Cardiac muscle cell (in vitro differentiated cells and primary cell): ENCODE data around the gene IL17RB. TPM values are rescaled to one million over a fixed set of nuclear protein-coding genes. Genes with fewer than 3 reads are reported as not detected.

ENCODE experiments used
- DNase-seq, 2 donors: peaks; one replicate each; pipeline versions ENCODE4 v3.0.0 to v3.0.0-alpha.2; 2010 to 2017; ENCODE audit warnings: low read depth in 1 of 2, low spot score in 1 of 2
- H3K27ac ChIP-seq: fragments of 200-600 bp; sonication (generic); 2 replicates; pipeline ENCODE4 v1.5.1; 2016
- H3K27me3 ChIP-seq: fragments of 200-600 bp; sonication (generic); 2 replicates; pipeline ENCODE4 v1.6.0; 2016; ENCODE audit warnings: control low read depth
- H3K36me3 ChIP-seq: fragments of 200-600 bp; sonication (generic); 2 replicates; pipeline ENCODE4 v1.5.1; 2016; ENCODE audit warnings: control low read depth
- H3K4me1 ChIP-seq: fragments of 200-600 bp; sonication (generic); 2 replicates; pipeline ENCODE4 v1.8.1; 2017; ENCODE audit warnings: low read depth, mild to moderate bottlenecking, mixed run types
- H3K4me3 ChIP-seq: fragments of 200-600 bp; sonication (generic); 2 replicates; pipeline ENCODE4 v1.5.1; 2016; ENCODE audit warnings: mild to moderate bottlenecking
- H3K9me3 ChIP-seq: fragments of 200-600 bp; sonication (generic); 2 replicates; pipeline ENCODE4 v1.5.1; 2017; ENCODE audit warnings: low read depth, mild to moderate bottlenecking, control low read depth
- CTCF ChIP-seq: IDR thresholded peaks from 2 replicates; pipeline ENCODE4 v1.5.1; 2012; ENCODE audit warnings: low read depth, mild to moderate bottlenecking, low read length
- polyA plus RNA-seq: library from polyadenylated mRNA; unstranded; fragments of >200 nt; fragmentation: Nextera tagmentation; extraction: Ambion mirVana; gene quantifications from 2 replicates; pipeline ENCODE4 v1.2.1, GENCODE V29; 2016
- total RNA-seq: library from RNA; depleted of rRNA; stranded (reverse); fragments of >200 nt; gene quantifications from 2 replicates; pipeline ENCODE4 v1.2.3, GENCODE V29; 2016

The IL17RB gene
- total and polyA plus RNA-seq, 2 experiments from 2014 or later = 11.5 to 13.1 TPM

DNA sequence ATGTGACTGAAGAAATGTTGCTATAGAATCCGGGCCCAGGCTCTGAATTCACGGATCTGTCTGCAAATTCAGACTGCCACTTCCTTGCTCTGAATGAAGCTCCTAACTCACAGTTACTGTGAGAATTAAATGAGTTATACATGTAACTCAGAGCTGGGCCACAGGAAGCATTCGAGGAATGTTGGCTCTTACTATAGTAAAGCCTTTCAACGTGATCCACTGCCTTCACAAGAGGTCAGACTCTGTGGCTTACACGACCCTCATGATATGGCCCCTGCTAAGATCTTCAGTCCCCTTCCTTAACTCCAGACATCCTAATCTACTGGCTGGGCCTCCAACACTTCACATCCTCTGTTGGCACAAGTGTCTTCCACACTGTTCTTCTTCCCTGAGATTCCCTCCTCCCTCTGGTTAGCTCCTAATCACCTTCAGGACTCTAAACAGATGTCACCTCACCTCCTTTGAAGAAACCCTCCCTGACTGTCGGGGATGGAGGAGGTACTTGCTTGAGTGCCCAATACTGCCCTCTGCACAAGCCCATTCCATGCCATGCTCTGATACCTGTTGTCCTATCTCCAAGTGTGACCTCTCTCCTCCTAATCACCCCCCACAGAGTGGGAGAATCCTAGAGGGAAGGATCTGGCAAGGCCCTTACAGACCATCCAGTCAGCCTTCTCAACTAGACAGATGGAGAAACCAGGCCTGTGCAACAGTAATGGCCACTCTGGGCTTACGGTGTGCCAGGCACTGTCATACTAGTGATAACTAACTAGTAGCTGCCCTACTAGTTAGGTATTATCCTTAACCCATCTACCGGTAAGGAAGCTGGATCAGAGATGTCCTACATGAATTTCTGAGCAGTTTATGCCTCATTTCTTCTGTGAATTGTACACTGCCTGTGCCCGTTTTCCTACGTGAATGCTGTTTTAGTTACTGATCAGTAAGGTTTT lies 34.3 kb downstream of the IL17RB start:
- Histone ChIP-seq H3K27ac (peak overlapping the region; percentile 86), H3K4me1 (peaks cover 12% of the 10 kb centered on the region), H3K27me3 (no peaks in the 10 kb centered on the region), H3K9me3 (no peaks in the 10 kb centered on the region), H3K36me3 (peaks cover 56% of the 10 kb centered on the region), H3K4me3 (peak overlapping the region; percentile 49)
- TF ChIP-seq CTCF = no peak
- DNase-seq = peak; percentile 45 to 58

DNA sequence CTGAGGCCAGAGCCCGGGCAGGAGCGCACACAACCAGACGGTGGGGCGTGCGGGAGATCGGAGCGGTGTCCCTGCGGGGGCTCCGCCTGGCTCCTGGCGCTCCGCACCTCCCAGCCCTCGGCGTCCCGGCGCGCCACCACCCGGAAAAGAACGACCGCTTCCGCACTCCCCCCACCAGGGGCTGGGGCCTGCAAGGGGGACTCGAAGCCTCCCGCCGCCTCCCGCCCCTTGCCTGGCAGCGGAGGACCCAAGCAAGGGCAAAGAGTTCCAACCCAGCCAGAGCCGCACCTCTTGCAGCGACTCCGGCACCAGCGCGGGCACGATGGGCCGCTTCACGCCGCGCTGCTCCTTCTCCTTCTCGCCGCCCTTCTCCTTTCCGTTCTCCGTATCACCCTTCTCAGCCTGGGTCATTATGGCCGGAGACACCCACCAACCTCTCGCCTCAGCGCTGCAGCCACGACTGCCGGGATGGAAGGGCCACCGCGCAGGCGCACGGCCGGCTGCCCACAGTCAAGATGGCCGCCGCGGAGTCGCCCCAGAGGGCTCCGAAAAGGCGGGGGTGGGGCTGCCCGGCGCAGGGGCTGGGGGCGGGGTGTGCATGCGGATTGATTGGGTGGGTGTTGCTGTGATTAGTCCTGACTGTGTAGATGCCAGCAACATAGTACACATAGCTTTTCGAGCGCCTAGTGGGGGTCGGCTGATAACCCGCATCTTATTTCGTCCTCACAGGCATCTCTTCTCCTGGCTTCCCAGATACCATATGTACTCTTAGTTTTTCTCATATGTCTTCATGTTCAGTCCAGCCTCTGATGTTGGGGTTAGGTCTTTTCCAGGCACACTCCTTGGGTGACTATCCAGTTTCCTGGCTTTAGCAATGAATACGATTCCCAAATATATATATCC lies 35.6 kb downstream of the IL17RB start, which contains the start of gene ACTR8:
Gene ACTR8, minus strand, starts transcription at position 462 of the 903 bp plus-strand sequence. Its CDS starts 51 bp downstream, at position 411.
- H3K27ac ChIP-seq = peak within 1 kb of the TSS; percentile 86
- peaks cover 12% of the 10 kb centered on the region for H3K4me1 ChIP-seq
- no peak for TF ChIP-seq CTCF
- no peaks in the 10 kb centered on the region for H3K9me3 ChIP-seq
- DNase-seq = peak; percentile 92 to 94
- no peaks in the 10 kb centered on the region for H3K27me3 ChIP-seq
- peaks cover 52% of the 10 kb centered on the region for H3K36me3 ChIP-seq
- H3K4me3 ChIP-seq = peak within 1 kb of the TSS; percentile 49

DNA sequence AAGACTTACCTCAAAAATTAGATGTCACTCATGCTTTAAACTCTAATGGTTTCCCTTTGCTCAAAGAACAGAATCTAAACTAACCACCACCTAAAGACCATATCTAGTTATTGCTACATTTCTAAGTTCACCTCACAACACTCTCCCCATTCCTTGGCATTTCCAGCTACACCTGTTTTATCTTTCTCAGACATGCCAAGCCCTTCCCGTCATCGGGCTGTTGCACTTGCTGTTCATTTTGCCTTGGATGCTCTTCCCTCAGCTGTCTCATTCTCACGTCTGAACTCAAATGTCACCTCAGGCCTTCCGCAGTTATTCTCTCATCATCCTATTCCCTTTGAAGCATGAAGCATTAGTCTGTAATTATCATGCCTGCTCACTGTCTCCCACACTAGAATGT lies 36.6 kb downstream of the IL17RB start:
- Histone ChIP-seq H3K27me3 (no peaks in the 10 kb centered on the region), H3K36me3 (peaks cover 52% of the 10 kb centered on the region), H3K4me3 (no peak overlapping the region), H3K27ac (peak overlapping the region; percentile 1), H3K9me3 (no peaks in the 10 kb centered on the region), H3K4me1 (peaks cover 12% of the 10 kb centered on the region)
- TF ChIP-seq CTCF = no peak
- no peak for DNase-seq

- H3K36me3 ChIP-seq = peaks cover 38% of the 10 kb centered on the region
- TF ChIP-seq CTCF = no peak
- H3K27me3 ChIP-seq = no peaks in the 10 kb centered on the region
- no peak overlapping the region for H3K27ac ChIP-seq
- peaks cover 16% of the 10 kb centered on the region for H3K4me1 ChIP-seq
- no peak for DNase-seq
- H3K9me3 ChIP-seq = no peaks in the 10 kb centered on the region
- no peak overlapping the region for H3K4me3 ChIP-seq
These were observed 38.3 kb downstream of the IL17RB start for GRCh38 chr3:53884623-53885022.

DNA sequence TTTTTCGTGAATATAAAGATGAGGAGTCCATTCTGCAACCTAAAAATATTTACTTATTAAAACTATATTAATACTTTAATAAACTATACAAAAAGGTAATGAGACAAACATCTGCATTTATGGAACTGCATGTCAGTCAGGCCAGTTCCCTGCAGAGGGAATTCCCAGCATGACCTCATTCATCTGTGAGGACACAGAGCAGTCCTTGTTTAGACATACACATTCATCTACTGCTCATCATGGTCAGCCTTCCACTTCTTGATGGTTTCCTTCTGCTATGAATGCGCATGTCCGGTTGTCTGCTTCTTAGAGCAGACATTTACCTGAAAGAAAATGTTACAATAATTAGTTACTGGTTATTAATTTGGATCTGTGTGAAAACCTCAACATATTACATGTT lies 38.9 kb downstream of the IL17RB start:
- Histone ChIP-seq H3K9me3 (no peaks in the 10 kb centered on the region), H3K27me3 (no peaks in the 10 kb centered on the region), H3K36me3 (peaks cover 36% of the 10 kb centered on the region), H3K27ac (no peak overlapping the region), H3K4me1 (peaks cover 14% of the 10 kb centered on the region), H3K4me3 (no peak overlapping the region)
- no peak for DNase-seq
- no peak for TF ChIP-seq CTCF
